SK-N-SH (cell line): ENCODE measurements around the gene HBZ.

Experiments used
- CTCF ChIP-seq: fragments of 200-600 bp; sonication (generic); IDR thresholded peaks from 2 replicates; pipeline ENCODE4 v1.6.1; 2017; ENCODE audit warnings: antibody characterized with exemption, mild to moderate bottlenecking, moderate library complexity
- GABPA ChIP-seq: IDR thresholded peaks from 2 replicates; pipeline ENCODE4 v1.4.0; 2012; ENCODE audit warnings: low read depth, mild to moderate bottlenecking
- POLR2AphosphoS5 ChIP-seq: IDR thresholded peaks from 2 replicates; pipeline ENCODE4 v1.6.1; 2012; ENCODE audit warnings: low read depth, low read length
- RXRA ChIP-seq: IDR thresholded peaks from 2 replicates; pipeline ENCODE4 v1.4.0; 2012; ENCODE audit warnings: low read depth, mild to moderate bottlenecking, borderline replicate concordance
- TCF12 ChIP-seq: IDR thresholded peaks from 2 replicates; pipeline ENCODE4 v1.4.0; 2012
- TF ChIP-seq, protein P1 (sequence below): IDR thresholded peaks from 2 replicates; pipeline ENCODE4 v1.4.0; 2012; ENCODE audit warnings: low read depth, borderline replicate concordance
- TF ChIP-seq, protein P2 (sequence below): IDR thresholded peaks from 2 replicates; pipeline ENCODE4 v1.4.0; 2012; ENCODE audit warnings: low read depth

- TF ChIP-seq CTCF = no peak
- no peak for TF ChIP-seq GABPA
- TF ChIP-seq, protein P1, sequence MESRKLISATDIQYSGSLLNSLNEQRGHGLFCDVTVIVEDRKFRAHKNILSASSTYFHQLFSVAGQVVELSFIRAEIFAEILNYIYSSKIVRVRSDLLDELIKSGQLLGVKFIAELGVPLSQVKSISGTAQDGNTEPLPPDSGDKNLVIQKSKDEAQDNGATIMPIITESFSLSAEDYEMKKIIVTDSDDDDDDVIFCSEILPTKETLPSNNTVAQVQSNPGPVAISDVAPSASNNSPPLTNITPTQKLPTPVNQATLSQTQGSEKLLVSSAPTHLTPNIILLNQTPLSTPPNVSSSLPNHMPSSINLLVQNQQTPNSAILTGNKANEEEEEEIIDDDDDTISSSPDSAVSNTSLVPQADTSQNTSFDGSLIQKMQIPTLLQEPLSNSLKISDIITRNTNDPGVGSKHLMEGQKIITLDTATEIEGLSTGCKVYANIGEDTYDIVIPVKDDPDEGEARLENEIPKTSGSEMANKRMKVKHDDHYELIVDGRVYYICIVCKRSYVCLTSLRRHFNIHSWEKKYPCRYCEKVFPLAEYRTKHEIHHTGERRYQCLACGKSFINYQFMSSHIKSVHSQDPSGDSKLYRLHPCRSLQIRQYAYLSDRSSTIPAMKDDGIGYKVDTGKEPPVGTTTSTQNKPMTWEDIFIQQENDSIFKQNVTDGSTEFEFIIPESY = no peak
- TF ChIP-seq, protein P2, sequence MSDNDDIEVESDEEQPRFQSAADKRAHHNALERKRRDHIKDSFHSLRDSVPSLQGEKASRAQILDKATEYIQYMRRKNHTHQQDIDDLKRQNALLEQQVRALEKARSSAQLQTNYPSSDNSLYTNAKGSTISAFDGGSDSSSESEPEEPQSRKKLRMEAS = no peak
- no peak for TF ChIP-seq RXRA
- TF ChIP-seq TCF12 = no peak
- no peak for TF ChIP-seq POLR2AphosphoS5
These were observed 36.4 kb upstream of the HBZ start for GRCh38 chr16:116015-116414.
